Ascending aorta (tissue), 2 donors: ENCODE measurements around the gene ZNF823. TPM values are rescaled to one million over a fixed set of nuclear protein-coding genes. Genes with fewer than 3 reads are reported as not detected.

Experiments used
- DNase-seq, 2 donors: peaks; one replicate each; pipeline ENCODE4 v3.0.0-alpha.2; 2019; ENCODE audit warnings: low spot score in 2 of 2
- H3K27ac ChIP-seq, 2 donors: fragments of 200-600 bp; sonication (generic); one replicate each; pipeline ENCODE4 v1.5.1; 2016 to 2017; ENCODE audit warnings: mild to moderate bottlenecking in 1 of 2
- H3K27me3 ChIP-seq: fragments of 200-600 bp; sonication (generic); one replicate; pipeline ENCODE4 v1.5.1; 2017
- H3K36me3 ChIP-seq, 2 donors: fragments of 200-600 bp; sonication (generic); one replicate each; pipeline ENCODE4 v1.5.1; 2016
- H3K4me1 ChIP-seq, 2 donors: fragments of 200-600 bp; sonication (generic); one replicate each; pipeline ENCODE4 v1.5.1; 2016 to 2017; ENCODE audit warnings: mild to moderate bottlenecking in 1 of 2
- H3K4me3 ChIP-seq, 2 donors: fragments of 200-600 bp; sonication (generic); one replicate each; pipeline ENCODE4 v1.5.1; 2016 to 2017; ENCODE audit warnings: mild to moderate bottlenecking in 1 of 2
- H3K9me3 ChIP-seq, 2 donors: fragments of 200-600 bp; sonication (generic); one replicate each; pipeline ENCODE4 v1.5.1; 2016
- CTCF ChIP-seq, 3 experiments: fragments of 200-600 bp in 2 of 3; fragments of 450-650 bp in 1 of 3; sonication (generic) in 2 of 3; IDR thresholded peaks; one replicate each; pipeline ENCODE4 v1.5.1; 2016 to 2019; ENCODE audit warnings: antibody characterized with exemption in 3 of 3, mild to moderate bottlenecking in 1 of 3, moderate library complexity in 1 of 3
- intact Hi-C: fragments of 100-400 bp; cut with DNase I; formaldehyde crosslinking; loops from one replicate; pipeline ENCODE4 v1.15.1; 2023
- total RNA-seq: library from RNA; depleted of rRNA; stranded (reverse); fragments of >200 nt; gene quantifications from one replicate; pipeline ENCODE4 v1.1.0, GENCODE V29; 2016

ZNF823 gene
- total RNA-seq, 1 donor from 2014 or later: 5.2 TPM

DNA sequence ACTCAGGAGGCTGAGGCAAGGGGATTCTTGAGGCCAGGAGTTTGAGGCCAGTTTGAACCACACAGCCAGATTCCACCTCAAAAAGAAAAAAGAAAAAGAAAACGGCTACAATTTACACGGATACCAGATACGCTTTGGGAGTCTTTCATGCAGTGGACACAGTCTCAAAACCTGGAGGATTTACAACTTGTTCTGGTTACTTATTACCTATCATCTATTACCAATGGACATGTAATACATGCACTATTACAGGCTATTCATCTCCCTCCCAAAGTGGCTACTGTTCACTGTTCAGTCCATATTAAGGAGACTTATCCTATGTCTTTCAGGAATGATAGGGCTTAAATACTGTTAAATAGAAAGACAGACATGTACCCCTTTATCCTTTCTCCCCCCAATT is 33.3 kb downstream of the ZNF823 start:
- no peak for DNase-seq
- TF ChIP-seq CTCF (IDR thresholded peaks at IDR 0.05): no peak
- no peak overlapping the region for H3K4me3 ChIP-seq
- no peaks in the 10 kb centered on the region for H3K4me1 ChIP-seq
- H3K9me3 ChIP-seq: no peaks in the 10 kb centered on the region
- no peaks in the 10 kb centered on the region for H3K36me3 ChIP-seq
- intact Hi-C loops: no loop called here
- H3K27me3 ChIP-seq: no peaks in the 10 kb centered on the region
- H3K27ac ChIP-seq: no peak overlapping the region

DNA sequence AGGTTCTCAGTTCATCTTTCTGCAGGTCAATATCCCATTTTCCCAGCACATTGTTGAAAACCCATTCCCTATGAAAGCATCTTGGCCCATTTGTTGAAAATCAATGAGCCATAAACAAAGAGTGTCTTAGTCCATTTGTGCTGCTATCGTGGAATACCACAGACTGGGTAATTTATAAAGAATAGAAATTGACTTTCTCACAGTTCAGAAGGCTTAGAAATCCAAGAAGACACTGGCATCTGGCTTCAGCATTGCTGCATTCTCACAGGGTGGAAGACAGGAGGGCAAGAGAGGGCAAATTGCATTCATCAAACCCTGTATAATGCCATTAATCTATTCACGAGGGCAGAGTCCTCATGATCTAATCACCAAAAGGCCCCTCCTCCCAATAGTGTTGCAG is 34.1 kb downstream of the ZNF823 start:
- TF ChIP-seq CTCF (IDR thresholded peaks at IDR 0.05): no peak

DNA sequence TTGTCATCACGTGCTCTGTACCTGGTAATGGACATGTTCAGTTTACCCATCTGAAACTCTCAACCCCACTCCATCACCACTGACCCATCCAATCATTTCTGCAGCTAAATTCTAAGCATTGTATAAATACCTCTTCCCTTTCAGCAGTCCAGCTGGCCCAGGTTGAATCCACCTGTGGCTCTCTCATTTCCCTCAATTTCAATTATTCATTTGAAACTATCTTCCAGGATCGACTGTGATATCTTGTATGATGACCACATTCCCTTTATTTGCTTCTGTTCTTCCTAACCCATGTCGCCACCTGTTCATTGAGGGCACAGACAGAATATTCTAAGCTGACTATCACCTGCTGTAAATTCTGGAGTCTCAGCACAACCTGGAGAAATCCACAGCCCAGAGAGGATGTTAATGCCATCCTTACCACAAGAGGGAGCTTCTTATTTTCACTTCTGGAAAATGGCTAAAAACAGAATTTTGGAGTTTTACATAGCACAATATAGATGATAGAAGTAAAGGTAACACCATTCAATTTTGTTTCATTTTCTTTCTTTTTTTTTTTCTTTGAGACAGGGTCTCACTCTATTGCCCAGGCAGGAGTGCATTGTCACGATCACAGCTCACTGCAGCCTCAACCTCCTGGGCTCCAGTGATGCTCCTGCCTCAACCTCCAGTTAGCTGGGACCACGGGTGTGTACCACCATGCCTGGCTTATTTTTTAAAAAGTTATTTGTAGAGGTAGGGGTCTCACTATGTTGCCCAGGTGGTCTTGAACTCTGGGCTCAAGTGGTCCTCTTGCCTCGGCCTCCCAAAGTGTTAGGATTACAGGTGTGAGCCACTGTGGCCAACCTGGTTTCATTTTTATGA is 38.6 kb downstream of the ZNF823 start:
- intact Hi-C loops: no loop called here
- peak; percentile 16 to 61 (median 56) for TF ChIP-seq CTCF (IDR thresholded peaks at IDR 0.05)
- no peaks in the 10 kb centered on the region for H3K36me3 ChIP-seq
- DNase-seq: no peak
- no peak overlapping the region for H3K4me3 ChIP-seq
- peaks cover 0 to under 1% of the 10 kb centered on the region in 2 donors for H3K4me1 ChIP-seq
- H3K9me3 ChIP-seq: no peaks in the 10 kb centered on the region
- H3K27ac ChIP-seq: no peak overlapping the region
- no peaks in the 10 kb centered on the region for H3K27me3 ChIP-seq

More for the DNA sequence above, 34.1 kb downstream of the ZNF823 start:
- H3K4me3 ChIP-seq: no peak overlapping the region
- no peak overlapping the region for H3K27ac ChIP-seq
- H3K27me3 ChIP-seq: no peaks in the 10 kb centered on the region
- no peaks in the 10 kb centered on the region for H3K36me3 ChIP-seq
- no peak for DNase-seq
- H3K4me1 ChIP-seq: no peaks in the 10 kb centered on the region
- H3K9me3 ChIP-seq: no peaks in the 10 kb centered on the region
- intact Hi-C loops: no loop called here

GRCh38 chr19:11698231-11698630 is 40.5 kb downstream of the ZNF823 start:
- H3K4me3 ChIP-seq: no peak overlapping the region
- no peaks in the 10 kb centered on the region for H3K36me3 ChIP-seq
- peaks cover 0 to 2% of the 10 kb centered on the region in 2 donors for H3K4me1 ChIP-seq
- no peaks in the 10 kb centered on the region for H3K9me3 ChIP-seq
- no peaks in the 10 kb centered on the region for H3K27me3 ChIP-seq
- no peak overlapping the region for H3K27ac ChIP-seq
- intact Hi-C loops: no loop called here
- no peak for TF ChIP-seq CTCF (IDR thresholded peaks at IDR 0.05)
- no peak for DNase-seq

DNA sequence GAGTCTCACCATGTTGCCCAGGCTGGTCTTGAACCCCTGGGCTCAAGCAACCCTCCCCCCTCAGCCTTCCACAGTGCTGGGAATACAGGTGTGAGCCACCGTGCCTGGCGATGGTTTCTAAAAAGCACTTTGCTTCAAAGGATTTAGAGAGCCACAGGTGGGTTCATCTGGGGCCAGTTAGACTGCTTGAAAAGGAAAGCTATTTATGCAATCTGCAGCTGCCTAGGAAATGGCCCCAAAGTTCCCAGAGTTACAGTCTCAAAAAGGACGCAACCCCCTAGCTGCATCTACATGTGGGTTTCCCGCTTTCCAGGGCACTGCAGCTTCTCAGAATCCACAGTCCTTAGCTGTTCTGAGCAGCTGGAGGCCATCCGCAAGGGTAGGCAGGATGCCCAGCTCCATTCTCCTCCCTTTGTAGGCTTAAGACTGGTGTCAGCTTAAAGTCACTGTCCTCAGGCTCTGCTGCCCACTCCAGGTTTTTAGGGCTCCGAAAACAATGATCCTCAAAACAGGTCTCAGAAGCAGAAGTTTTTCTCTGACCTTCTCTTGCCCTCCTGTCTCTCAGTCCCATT is 41.4 kb downstream of the ZNF823 start:
- Histone ChIP-seq H3K4me3 (no peak overlapping the region), H3K36me3 (no peaks in the 10 kb centered on the region), H3K27ac (no peak overlapping the region), H3K9me3 (no peaks in the 10 kb centered on the region), H3K4me1 (peaks cover 0 to 2% of the 10 kb centered on the region in 2 donors), H3K27me3 (no peaks in the 10 kb centered on the region)
- DNase-seq: no peak
- intact Hi-C loops: no loop called here
- no peak for TF ChIP-seq CTCF (IDR thresholded peaks at IDR 0.05)
